Panc1 (cell line): Measurements from ENCODE around the gene HOXD9. TPM values are rescaled to one million over a fixed set of nuclear protein-coding genes. Genes with fewer than 3 reads are reported as not detected.

Source experiments
- ATAC-seq: fragments of 200-7000 bp; cut with Tn5 transposase; 2 replicates; pipeline ENCODE4 v1.9.1; 2020; ENCODE audit warnings: mild to moderate bottlenecking, moderate library complexity
- BruUV-seq: library from RNA; stranded (reverse); fragments of 400-500 nt; replicated peaks from 2 replicates; lab custom pipeline; 2021; lab: Mats Ljungman, UMichigan
- CTCF ChIA-PET: fragments of 300-600 bp; sonication (Branson Sonifier 250); formaldehyde crosslinking; loops from one replicate; lab custom pipeline; 2022; ENCODE audit warnings: antibody characterized with exemption; lab: Charles Lee
- POLR2A ChIA-PET: fragments of 300-600 bp; sonication (Branson Sonifier 250); formaldehyde crosslinking; loops from one replicate; lab custom pipeline; 2022; ENCODE audit warnings: antibody characterized with exemption; lab: Charles Lee
- DNase-seq: peaks from one replicate; pipeline ENCODE4 v3.0.0-alpha.2; 2010; ENCODE audit warnings: low read depth, low spot score
- H3K27ac ChIP-seq: 2 replicates; pipeline ENCODE4 v1.5.1; 2011; ENCODE audit warnings: mild to moderate bottlenecking, low read length, inconsistent platforms
- H3K27me3 ChIP-seq: fragments of 200-500 bp; sonication (Bioruptor generic); 2 replicates; pipeline ENCODE4 v1.6.0; 2014; ENCODE audit warnings: low read length, inconsistent platforms; ENCODE audit not compliant: control insufficient read depth, insufficient read depth
- H3K36me3 ChIP-seq: fragments of 200-500 bp; sonication (Bioruptor generic); 2 replicates; pipeline ENCODE4 v1.5.1; 2014; ENCODE audit warnings: inconsistent platforms, mild to moderate bottlenecking, low read length, moderate library complexity; ENCODE audit not compliant: control insufficient read depth, insufficient read depth
- H3K4me1 ChIP-seq: 2 replicates; pipeline ENCODE4 v1.5.1; 2011; ENCODE audit warnings: inconsistent platforms, mild to moderate bottlenecking, low read length, moderate library complexity; ENCODE audit not compliant: control insufficient read depth, insufficient read depth
- H3K4me3 ChIP-seq, 2 experiments: 2 replicates each; pipeline ENCODE4 v1.5.1; 2011 to 2012; ENCODE audit warnings: low read depth in 2 of 2, low read length in 2 of 2, mild to moderate bottlenecking in 2 of 2, inconsistent platforms in 1 of 2, moderate library complexity in 1 of 2
- H3K9me3 ChIP-seq: fragments of 200-500 bp; sonication (Bioruptor generic); 2 replicates; pipeline ENCODE4 v1.5.1; 2014; ENCODE audit warnings: low read depth, mild to moderate bottlenecking, inconsistent platforms, low read length, moderate library complexity; ENCODE audit not compliant: control insufficient read depth, insufficient read depth
- POLR2AphosphoS5 ChIP-seq: IDR thresholded peaks from 2 replicates; pipeline ENCODE4 v1.6.1; 2012; ENCODE audit warnings: mild to moderate bottlenecking, low read depth, low read length, moderate library complexity
- SIN3A ChIP-seq: IDR thresholded peaks from 2 replicates; pipeline ENCODE4 v1.6.1; 2012; ENCODE audit warnings: low read depth, mild to moderate bottlenecking, low read length, moderate library complexity, borderline replicate concordance; ENCODE audit not compliant: insufficient read depth
- TCF7L2 ChIP-seq: IDR thresholded peaks from 2 replicates; pipeline ENCODE4 v1.6.1; 2011; ENCODE audit warnings: mild to moderate bottlenecking, low read depth, low read length, inconsistent platforms
- in situ Hi-C: cut with HindIII; loops from 2 replicates; pipeline ENCODE4 v1.10.0; 2016; ENCODE audit warnings: low sequenced_read_pairs, low pct_unique_long_range_greater_than_20kb
- intact Hi-C: fragments of 100-400 bp; cut with micrococcal nuclease; formaldehyde crosslinking; loops from one replicate; pipeline ENCODE4 v1.10.0; 2022; ENCODE audit not compliant: unreplicated experiment
- total RNA-seq: library from RNA; stranded (reverse); gene quantifications from one replicate; pipeline ENCODE4 v1.2.1, GENCODE V29; 2021; ENCODE audit not compliant: unreplicated experiment
- TF ChIP-seq, protein P1 (sequence below): fragments of 450-650 bp; IDR thresholded peaks from 2 replicates; pipeline ENCODE4 v1.5.1; 2017; ENCODE audit warnings: mild to moderate bottlenecking
- TF ChIP-seq, protein P2 (sequence below), 2 experiments: IDR thresholded peaks; 2 replicates each; pipeline ENCODE4 v1.6.1; 2011 to 2012; ENCODE audit warnings: low read depth in 2 of 2, control low read depth in 1 of 2, low read length in 1 of 2, mild to moderate bottlenecking in 1 of 2, moderate library complexity in 1 of 2; ENCODE audit not compliant: insufficient read depth in 1 of 2

HOXD9 gene
- total RNA-seq, 1 experiment from 2014 or later: 0.15 TPM

DNA sequence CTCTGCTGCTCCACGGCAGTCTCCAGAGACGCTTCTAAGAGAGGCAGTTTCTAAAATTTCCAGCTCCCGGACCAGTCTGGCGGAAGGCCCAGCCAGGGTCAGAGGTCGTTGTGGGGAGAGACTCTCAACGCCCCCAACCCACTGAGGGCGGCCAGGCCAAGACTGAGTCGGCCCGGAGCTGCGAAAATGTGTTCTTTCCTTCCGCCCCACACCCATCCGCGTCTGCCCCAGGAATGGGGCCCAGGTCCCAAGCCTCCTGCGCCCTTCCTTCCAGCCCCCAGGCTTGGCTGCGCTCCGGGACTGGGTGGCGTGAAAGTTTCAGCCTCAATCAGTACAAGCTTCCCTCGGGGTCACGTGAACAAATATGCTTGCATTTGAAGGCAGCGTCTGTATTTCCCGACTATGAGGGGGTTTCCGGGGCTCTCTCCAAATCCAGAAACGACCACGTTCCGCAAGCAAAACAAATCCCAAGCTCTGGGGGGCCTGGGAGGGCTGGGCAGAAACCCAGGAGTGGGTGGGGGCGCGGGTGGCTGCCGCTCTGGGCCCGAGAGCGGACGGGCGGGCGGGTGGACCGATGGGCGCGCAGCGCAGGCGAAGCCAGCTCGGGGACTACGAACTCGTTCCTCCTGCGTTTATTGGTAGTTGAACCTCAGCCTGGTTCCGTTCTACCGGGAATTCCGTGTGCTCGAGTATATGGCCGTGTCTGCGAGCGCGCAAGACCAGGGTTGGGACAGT is 37.9 kb downstream of the HOXD9 start:
- Histone ChIP-seq H3K36me3 (no peaks in the 10 kb centered on the region), H3K27me3 (no peaks in the 10 kb centered on the region; the same call in 1 of the 2 replicates), H3K9me3 (no peaks in the 10 kb centered on the region), H3K4me3 (no peak overlapping the region), H3K27ac (no peak overlapping the region), H3K4me1 (peaks cover 3% of the 10 kb centered on the region; the same call in 1 of the 2 replicates)
- no peak for DNase-seq
- in situ Hi-C loops: no loop called here
- intact Hi-C loops: no loop called here
- BruUV-seq: no TSS peak
- ChIA-PET POLR2A (no interaction called here), CTCF (no interaction called here)
- no peak for ATAC-seq
- TF ChIP-seq, protein P1, sequence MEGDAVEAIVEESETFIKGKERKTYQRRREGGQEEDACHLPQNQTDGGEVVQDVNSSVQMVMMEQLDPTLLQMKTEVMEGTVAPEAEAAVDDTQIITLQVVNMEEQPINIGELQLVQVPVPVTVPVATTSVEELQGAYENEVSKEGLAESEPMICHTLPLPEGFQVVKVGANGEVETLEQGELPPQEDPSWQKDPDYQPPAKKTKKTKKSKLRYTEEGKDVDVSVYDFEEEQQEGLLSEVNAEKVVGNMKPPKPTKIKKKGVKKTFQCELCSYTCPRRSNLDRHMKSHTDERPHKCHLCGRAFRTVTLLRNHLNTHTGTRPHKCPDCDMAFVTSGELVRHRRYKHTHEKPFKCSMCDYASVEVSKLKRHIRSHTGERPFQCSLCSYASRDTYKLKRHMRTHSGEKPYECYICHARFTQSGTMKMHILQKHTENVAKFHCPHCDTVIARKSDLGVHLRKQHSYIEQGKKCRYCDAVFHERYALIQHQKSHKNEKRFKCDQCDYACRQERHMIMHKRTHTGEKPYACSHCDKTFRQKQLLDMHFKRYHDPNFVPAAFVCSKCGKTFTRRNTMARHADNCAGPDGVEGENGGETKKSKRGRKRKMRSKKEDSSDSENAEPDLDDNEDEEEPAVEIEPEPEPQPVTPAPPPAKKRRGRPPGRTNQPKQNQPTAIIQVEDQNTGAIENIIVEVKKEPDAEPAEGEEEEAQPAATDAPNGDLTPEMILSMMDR: no peak
- TF ChIP-seq TCF7L2: no peak
- no peak for TF ChIP-seq POLR2AphosphoS5
- no peak for TF ChIP-seq SIN3A
- TF ChIP-seq, protein P2, sequence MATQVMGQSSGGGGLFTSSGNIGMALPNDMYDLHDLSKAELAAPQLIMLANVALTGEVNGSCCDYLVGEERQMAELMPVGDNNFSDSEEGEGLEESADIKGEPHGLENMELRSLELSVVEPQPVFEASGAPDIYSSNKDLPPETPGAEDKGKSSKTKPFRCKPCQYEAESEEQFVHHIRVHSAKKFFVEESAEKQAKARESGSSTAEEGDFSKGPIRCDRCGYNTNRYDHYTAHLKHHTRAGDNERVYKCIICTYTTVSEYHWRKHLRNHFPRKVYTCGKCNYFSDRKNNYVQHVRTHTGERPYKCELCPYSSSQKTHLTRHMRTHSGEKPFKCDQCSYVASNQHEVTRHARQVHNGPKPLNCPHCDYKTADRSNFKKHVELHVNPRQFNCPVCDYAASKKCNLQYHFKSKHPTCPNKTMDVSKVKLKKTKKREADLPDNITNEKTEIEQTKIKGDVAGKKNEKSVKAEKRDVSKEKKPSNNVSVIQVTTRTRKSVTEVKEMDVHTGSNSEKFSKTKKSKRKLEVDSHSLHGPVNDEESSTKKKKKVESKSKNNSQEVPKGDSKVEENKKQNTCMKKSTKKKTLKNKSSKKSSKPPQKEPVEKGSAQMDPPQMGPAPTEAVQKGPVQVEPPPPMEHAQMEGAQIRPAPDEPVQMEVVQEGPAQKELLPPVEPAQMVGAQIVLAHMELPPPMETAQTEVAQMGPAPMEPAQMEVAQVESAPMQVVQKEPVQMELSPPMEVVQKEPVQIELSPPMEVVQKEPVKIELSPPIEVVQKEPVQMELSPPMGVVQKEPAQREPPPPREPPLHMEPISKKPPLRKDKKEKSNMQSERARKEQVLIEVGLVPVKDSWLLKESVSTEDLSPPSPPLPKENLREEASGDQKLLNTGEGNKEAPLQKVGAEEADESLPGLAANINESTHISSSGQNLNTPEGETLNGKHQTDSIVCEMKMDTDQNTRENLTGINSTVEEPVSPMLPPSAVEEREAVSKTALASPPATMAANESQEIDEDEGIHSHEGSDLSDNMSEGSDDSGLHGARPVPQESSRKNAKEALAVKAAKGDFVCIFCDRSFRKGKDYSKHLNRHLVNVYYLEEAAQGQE (IDR thresholded peaks at IDR 0.05; ENCODE audit: insufficient read depth in 1 of 2, low read depth in 2 of 2, low read length in 1 of 2): no peak

DNA sequence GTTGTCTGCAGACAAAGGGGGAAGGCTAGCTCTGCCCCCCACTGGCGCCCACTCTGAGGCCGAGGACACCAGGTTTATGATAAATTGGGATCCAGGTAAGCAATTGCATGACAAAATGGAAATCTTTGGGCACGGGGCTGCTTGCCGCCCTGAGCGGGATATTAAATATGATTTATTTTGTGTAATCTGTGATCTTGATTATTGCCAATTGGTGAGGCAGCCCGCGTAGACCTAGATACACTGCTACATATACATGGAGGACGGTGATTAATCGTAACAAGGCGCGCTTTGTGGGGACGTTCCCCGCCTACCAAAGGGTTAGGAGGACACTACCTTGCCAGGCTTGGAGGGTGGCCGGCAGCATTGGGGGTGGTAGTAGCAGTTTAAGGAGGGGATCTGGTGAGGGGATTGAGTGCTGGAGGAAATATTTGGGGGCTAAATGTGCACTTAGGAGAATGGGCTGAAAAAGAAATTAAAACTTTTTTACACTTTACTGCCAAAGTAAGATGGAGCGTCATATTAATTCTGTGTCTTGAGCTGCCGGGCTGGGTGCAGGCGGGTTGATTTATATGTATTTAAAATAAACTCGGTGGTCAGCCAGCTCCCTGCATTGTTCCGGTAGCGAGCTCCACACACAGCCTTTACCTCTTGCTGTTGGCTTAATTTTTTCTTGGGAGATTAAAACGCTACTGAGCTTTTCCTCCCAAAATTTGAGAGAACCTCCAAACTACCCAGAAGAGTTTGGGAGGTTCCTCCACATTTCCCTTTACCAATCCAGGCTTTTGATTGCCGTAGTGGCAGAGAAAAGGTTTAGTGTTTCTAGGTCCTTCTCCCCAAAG is 38.7 kb downstream of the HOXD9 start:
- Histone ChIP-seq H3K4me1 (peaks cover 3% of the 10 kb centered on the region; the same call in 1 of the 2 replicates), H3K9me3 (no peaks in the 10 kb centered on the region), H3K36me3 (no peaks in the 10 kb centered on the region), H3K27me3 (no peaks in the 10 kb centered on the region; the same call in 1 of the 2 replicates), H3K27ac (no peak overlapping the region), H3K4me3 (no peak overlapping the region)
- intact Hi-C loops (no loop called here), in situ Hi-C loops (no loop called here)
- ChIA-PET CTCF (no interaction called here), POLR2A (no interaction called here)
- TF ChIP-seq SIN3A (no peak), TCF7L2 (no peak), POLR2AphosphoS5 (no peak)
- TF ChIP-seq, protein P2 (IDR thresholded peaks at IDR 0.05; ENCODE audit: insufficient read depth in 1 of 2, low read depth in 2 of 2, low read length in 1 of 2): no peak
- TF ChIP-seq, protein P1: no peak
- DNase-seq (no peak), ATAC-seq (no peak)
- BruUV-seq: no TSS peak
